ENCODE data around the gene MICA. TPM values are rescaled to one million over a fixed set of nuclear protein-coding genes. Genes with fewer than 3 reads are reported as not detected.

Gene MICA
- total and polyA plus RNA-seq, 9 of the 15 experiments (the other 6 are each of a cell fraction or from before 2014, with no cell fraction given) = 11.8 to 24.6 (median 16.7) TPM

- TF ChIP-seq ZBTB8A (IDR thresholded peaks at IDR 0.05; ENCODE audit: partially characterized antibody) = no peak
- TF ChIP-seq FOXO4 (CRISPR knock-in tag; IDR thresholded peaks at IDR 0.05) = no peak
- no peak for TF ChIP-seq ZKSCAN8 (CRISPR knock-in tag; IDR thresholded peaks at IDR 0.05)
- TF ChIP-seq, protein P1, sequence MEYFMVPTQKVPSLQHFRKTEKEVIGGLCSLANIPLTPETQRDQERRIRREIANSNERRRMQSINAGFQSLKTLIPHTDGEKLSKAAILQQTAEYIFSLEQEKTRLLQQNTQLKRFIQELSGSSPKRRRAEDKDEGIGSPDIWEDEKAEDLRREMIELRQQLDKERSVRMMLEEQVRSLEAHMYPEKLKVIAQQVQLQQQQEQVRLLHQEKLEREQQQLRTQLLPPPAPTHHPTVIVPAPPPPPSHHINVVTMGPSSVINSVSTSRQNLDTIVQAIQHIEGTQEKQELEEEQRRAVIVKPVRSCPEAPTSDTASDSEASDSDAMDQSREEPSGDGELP (CRISPR knock-in tag; IDR thresholded peaks at IDR 0.05; ENCODE audit: borderline replicate concordance) = peak; percentile 91
- TF ChIP-seq CBFB (CRISPR knock-in tag; IDR thresholded peaks at IDR 0.05) = no peak; the same call in 1 of the 2 replicates
- TF ChIP-seq SMAD1 (IDR thresholded peaks at IDR 0.05; ENCODE audit: low read depth, low read length, partially characterized antibody) = no peak
- TF ChIP-seq HNRNPL (IDR thresholded peaks at IDR 0.05; ENCODE audit: low read depth, low read length) = peak; percentile 91
- TF ChIP-seq, protein P2, sequence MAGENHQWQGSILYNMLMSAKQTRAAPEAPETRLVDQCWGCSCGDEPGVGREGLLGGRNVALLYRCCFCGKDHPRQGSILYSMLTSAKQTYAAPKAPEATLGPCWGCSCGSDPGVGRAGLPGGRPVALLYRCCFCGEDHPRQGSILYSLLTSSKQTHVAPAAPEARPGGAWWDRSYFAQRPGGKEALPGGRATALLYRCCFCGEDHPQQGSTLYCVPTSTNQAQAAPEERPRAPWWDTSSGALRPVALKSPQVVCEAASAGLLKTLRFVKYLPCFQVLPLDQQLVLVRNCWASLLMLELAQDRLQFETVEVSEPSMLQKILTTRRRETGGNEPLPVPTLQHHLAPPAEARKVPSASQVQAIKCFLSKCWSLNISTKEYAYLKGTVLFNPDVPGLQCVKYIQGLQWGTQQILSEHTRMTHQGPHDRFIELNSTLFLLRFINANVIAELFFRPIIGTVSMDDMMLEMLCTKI (IDR thresholded peaks at IDR 0.05; ENCODE audit: partially characterized antibody) = no peak
- TF ChIP-seq POLR2AphosphoS5 (IDR thresholded peaks at IDR 0.05; ENCODE audit: control insufficient read depth, insufficient read depth, low read depth, low read length) = peak; percentile 26; the same call in 1 of the 2 replicates
- TF ChIP-seq TOE1 (IDR thresholded peaks at IDR 0.05; ENCODE audit: borderline replicate concordance) = peak; percentile 51; the same call in 1 of the 2 replicates
- no peak for TF ChIP-seq TOE1 (CRISPR knock-in tag; IDR thresholded peaks at IDR 0.05; ENCODE audit: borderline replicate concordance, low read depth)
- no peak for TF ChIP-seq POLR3G (IDR thresholded peaks at IDR 0.05; ENCODE audit: extremely low read depth, insufficient read length, insufficient replicate concordance)
- no peak for TF ChIP-seq LEF1 (IDR thresholded peaks at IDR 0.05)
- no peak for TF ChIP-seq IFI16 (CRISPR knock-in tag; IDR thresholded peaks at IDR 0.05)
- no peak for TF ChIP-seq SLC30A9 (CRISPR knock-in tag; IDR thresholded peaks at IDR 0.05)
- TF ChIP-seq, protein P3, sequence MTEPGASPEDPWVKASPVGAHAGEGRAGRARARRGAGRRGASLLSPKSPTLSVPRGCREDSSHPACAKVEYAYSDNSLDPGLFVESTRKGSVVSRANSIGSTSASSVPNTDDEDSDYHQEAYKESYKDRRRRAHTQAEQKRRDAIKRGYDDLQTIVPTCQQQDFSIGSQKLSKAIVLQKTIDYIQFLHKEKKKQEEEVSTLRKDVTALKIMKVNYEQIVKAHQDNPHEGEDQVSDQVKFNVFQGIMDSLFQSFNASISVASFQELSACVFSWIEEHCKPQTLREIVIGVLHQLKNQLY (CRISPR knock-in tag; conservative IDR thresholded peaks at IDR 0.05) = no peak
- no peak for TF ChIP-seq FOXK2 (conservative IDR thresholded peaks at IDR 0.05 in 1 of 2, IDR thresholded peaks at IDR 0.05 in 1 of 2; ENCODE audit: low read depth in 2 of 2)
- TF ChIP-seq ZEB2 (IDR thresholded peaks at IDR 0.05) = peak; percentile 54; the same call in 1 of the 2 replicates
- 0 out of 2 replicates have a peak, but pooled peaks have one; percentile 79 for TF ChIP-seq SREBF2 (CRISPR knock-in tag; IDR thresholded peaks at IDR 0.05)
- no peak for TF ChIP-seq PCBP2 (IDR thresholded peaks at IDR 0.05; ENCODE audit: low read depth, low read length, poor library complexity, severe bottlenecking)
- TF ChIP-seq CBFA2T2 (conservative IDR thresholded peaks at IDR 0.05) = no peak
These were observed at the start of gene MICA (continued) for GRCh38 chr6:31403283-31404060.
